ENCODE results near the gene COL5A1.

Gene COL5A1

DNA sequence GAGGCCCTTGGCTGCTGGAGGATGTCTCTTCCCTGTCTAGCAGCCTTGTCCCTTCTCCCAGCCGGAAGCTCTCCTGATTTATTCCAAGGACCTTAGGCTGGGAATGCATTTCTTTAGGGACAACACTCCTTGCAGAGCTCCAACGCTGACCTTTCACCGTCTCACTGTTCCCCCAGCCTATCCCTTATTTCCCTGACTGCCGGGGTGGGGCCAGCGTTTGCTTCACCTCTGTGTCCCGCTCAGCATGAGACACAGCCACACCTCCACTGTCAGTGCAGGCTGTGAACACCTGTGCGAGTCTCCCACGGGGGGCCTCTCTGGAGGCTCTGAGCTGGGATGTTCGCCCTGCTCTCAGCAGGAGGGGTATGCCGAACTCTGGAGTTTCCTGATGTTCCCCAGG, 132.8 kb downstream of the COL5A1 start:
- no peak for DNase-seq

- DNase-seq: no peak
Observed at GRCh38 chr9:134775081-134775951, 133.7 kb downstream of the COL5A1 start.

- no peak for DNase-seq
Observed at GRCh38 chr9:134776080-134776796, 134.6 kb downstream of the COL5A1 start.

GRCh38 chr9:134777153-134777552, 135.6 kb downstream of the COL5A1 start:
- no peak for DNase-seq

DNA sequence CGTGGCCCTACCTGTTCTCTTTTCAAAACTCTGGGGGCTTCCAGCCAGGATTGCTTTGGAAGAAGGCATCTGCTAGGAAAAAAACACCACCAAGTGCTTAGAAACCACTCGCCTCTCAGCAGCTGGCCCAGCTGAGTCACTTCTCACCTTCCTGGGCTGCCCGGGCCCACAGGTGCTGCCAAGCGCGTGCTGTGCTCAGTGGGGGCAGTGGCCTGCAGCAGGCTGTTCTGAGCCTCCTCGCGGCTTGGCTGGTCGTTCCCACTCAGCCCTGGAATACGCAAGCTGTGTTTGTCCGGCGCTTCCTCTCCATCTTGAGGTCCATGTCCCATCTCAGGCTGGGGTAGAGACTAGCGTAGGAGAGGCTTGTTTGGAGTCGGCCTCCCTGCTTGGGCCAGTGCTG, 136.6 kb downstream of the COL5A1 start:
- DNase-seq: no peak

- DNase-seq: no peak
Observed at GRCh38 chr9:134778841-134779411, 137.3 kb downstream of the COL5A1 start.

- DNase-seq: no peak
Observed at GRCh38 chr9:134779640-134780039, 138.0 kb downstream of the COL5A1 start.

DNA sequence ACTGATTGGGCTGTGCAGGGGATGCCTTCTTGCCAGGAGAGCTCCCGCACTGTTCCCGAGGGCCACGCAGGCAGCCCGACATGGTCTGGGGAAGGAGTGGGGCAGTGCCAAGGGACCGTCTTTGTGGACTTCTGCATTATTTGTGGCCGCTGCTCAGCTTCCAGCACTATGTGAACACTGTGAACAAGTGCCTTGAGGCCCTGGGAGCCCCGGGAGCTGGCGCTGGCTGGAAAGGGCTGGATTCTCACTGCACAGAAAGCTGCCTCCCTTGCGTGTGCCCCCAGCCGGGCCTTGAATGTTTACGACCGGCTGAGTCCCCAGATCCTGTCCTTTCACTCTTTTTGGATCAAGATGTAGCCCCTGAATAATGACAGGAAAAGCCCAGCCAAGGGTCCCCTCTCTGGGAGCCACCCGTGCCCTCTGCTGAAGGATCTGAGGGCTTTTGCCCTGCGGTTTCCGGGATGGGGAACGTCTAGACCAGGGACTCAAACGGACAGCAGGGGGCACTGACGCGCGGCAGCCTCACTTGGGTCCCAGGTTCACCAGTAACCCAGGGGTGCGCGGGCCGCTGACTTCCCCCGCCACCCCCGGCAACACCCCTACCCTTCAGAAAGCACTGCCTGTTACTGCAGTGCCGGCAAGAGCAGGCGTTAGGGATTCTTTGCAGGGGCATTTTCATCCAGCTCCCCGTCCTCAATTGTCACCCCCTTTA, 140.1 kb downstream of the COL5A1 start:
- no peak for DNase-seq

- no peak for DNase-seq
Observed at GRCh38 chr9:134782921-134783698, 141.5 kb downstream of the COL5A1 start.

DNA sequence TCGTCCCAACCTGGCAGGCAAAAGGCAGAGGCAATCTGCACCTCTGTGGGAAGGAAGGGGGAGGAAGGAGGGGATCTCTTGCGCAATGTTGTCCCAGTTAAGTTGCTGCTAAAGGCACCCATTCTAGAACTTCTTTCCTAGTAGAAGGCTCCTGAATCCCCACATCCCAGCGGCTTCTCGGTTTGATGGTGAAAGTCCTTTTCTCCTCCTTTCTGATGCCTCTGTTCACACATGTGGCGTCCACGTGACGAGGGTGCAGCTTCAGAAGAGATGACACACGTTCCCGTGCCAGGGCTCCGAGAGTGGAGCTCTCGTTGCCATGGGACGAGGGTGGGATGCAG, 142.1 kb downstream of the COL5A1 start:
- no peak for DNase-seq

DNA sequence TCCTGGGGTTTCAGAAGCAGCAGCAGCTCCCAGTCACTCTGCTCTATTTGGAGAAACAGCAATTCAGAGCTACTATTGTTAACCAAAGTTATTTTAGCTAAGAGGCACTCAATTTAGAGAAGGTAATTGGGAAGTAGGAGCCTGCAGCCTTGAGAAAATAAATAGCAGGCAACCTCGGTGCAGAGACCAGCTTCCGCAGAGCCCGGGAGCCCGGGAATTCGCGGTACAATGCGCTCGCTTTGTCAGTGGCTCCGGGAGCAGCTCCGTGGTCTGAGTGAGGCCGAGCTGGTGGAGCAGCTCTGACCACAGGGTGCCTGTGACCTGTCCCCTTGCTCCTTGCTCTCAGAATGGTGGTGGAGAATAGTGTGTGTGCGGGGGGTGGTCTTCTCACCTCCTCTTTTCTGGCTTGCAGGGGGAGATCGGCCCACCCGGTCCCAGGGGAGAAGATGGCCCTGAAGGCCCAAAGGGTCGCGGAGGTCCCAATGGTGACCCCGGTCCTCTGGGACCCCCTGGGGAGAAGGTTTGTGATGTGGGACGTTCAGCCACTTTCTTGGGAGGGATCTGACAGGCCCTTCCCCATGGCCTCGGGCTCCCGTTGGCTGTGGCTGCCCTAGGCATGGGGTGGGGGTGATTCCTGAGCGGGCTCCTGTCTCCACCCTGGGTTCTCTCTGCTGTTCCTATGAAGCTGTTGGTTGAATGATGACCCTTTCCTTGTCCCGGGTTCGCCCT, 143.1 kb downstream of the COL5A1 start:
- DNase-seq: no peak

DNA sequence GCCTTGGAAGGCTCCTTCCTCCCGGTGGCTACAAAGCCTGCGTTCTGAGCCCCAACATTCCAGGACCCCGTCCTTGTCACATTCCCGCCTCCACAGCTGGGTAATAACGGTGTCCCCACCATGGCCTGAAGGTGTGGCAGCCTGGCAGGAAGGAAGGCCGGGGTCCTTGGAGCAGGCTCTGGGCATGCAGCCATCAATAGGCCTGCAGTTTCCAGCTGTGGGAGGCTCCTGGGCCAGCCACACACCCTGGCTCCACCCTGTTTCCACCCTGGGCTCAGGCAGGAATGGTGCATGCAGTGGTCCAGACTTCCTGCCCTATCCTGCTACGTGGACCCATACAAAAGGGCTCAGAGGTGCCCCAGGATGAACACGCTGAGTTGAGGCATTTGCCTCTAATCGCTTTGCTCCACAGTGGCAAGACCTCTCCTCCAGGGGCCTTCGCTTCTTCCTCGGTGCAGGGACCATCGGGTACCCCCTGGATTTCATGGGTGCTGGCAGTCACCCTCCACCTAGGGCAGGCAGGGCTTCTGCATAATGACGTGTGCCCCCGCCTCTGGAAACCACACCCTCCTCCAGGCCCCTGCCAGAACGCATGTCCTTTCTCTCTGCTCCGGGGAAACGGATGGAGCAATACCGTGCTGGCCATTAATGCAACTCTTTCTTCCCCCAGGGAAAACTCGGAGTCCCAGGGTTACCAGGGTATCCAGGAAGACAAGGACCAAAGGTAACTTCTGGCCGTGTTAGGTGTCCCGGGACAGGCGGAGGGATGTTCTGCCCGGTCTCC, 143.9 kb downstream of the COL5A1 start:
- no peak for DNase-seq

GRCh38 chr9:134787601-134788531, 146.3 kb downstream of the COL5A1 start:
- DNase-seq: no peak

DNA sequence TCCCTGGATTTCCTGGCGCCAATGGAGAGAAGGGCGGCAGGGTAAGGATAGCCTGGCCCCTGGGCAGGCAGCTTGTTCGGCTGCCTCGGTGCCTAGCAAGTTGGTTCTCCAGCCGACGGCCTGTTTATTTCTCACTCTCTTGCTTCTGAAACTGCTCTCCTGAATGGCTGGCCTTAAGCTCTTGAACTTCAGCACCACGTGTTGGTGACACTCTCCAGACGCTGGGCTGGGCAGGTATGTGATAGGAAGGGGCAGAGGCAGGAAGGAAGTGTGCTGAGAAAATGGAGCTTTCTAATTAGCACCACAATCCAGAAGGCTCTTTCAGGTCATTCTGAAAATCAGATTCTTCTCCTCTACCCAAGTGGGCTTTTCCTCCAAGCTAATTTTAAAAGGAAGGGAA, 147.6 kb downstream of the COL5A1 start:
- no peak for DNase-seq

- no peak for DNase-seq
Observed at GRCh38 chr9:134791009-134791408, 149.4 kb downstream of the COL5A1 start.

DNA sequence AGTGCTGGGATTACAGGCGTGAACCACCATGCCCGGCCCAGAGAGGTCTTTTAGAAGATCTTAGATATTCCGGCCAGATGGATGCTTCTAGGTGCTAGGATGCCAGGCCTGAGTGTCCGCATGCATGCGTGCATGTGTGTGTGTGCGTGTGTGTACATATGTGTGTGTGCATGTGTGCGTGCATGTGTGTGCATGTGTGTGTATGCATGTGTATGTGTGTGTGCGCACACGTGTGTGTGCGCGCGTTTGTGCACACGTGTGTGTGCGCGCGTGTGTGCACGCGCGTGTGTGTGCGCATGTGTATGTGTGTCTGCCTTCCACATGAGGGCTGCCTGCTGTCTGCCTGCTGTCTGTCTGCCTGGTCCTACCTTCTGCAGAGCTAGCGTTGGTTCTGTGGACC, 151.0 kb downstream of the COL5A1 start:
- DNase-seq: no peak

GRCh38 chr9:134793288-134794188, 151.9 kb downstream of the COL5A1 start:
- DNase-seq: no peak

DNA sequence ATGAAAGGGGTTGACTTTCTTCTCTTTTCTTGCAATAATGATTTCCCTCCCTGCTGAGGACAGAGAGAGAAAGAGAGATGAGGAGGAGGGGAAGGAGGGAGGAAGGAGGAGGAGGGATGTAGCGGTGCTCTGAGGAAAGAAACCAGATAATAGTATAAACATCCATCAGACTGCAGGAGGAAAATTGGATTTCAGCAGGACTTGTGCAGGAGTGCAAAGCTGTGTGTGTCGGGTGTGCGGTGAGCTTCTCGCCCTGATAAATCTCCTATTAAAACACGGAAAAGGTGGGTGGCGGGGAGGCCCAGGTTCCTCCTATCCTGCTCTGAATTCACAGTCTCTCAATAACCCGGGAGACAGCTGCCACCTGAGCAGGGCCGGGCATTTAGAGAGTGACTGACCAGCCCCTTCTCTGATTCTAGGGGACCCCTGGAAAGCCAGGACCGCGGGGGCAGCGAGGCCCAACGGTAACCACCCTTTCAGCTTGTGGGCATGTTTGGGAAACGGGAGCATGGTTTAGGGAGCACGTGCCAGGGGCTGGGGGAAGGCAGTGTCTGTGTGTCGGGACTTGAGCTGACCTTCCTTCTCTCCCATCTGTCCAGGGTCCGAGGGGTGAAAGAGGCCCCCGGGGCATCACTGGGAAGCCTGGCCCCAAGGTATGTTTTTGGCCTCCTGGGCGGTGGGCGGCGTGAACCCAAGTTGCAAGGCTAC, 153.2 kb downstream of the COL5A1 start:
- no peak for DNase-seq

All from NK-92 treated with Interleukin-12 subunit alpha and Interleukin-12 subunit beta, amount 100 ng/mL, for 24 hours (cell line).